ENCODE data around the gene ZNHIT6.
"Not testable (repeated sequence)": the region's sequence is repeated elsewhere in the genome, so short reads cannot be mapped to it uniquely, and the experiment has no call there.

Gene ZNHIT6, protein sequence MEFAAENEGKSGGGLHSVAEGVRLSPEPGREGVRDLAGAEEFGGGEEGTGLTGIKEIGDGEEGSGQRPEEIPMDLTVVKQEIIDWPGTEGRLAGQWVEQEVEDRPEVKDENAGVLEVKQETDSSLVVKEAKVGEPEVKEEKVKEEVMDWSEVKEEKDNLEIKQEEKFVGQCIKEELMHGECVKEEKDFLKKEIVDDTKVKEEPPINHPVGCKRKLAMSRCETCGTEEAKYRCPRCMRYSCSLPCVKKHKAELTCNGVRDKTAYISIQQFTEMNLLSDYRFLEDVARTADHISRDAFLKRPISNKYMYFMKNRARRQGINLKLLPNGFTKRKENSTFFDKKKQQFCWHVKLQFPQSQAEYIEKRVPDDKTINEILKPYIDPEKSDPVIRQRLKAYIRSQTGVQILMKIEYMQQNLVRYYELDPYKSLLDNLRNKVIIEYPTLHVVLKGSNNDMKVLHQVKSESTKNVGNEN

DNA sequence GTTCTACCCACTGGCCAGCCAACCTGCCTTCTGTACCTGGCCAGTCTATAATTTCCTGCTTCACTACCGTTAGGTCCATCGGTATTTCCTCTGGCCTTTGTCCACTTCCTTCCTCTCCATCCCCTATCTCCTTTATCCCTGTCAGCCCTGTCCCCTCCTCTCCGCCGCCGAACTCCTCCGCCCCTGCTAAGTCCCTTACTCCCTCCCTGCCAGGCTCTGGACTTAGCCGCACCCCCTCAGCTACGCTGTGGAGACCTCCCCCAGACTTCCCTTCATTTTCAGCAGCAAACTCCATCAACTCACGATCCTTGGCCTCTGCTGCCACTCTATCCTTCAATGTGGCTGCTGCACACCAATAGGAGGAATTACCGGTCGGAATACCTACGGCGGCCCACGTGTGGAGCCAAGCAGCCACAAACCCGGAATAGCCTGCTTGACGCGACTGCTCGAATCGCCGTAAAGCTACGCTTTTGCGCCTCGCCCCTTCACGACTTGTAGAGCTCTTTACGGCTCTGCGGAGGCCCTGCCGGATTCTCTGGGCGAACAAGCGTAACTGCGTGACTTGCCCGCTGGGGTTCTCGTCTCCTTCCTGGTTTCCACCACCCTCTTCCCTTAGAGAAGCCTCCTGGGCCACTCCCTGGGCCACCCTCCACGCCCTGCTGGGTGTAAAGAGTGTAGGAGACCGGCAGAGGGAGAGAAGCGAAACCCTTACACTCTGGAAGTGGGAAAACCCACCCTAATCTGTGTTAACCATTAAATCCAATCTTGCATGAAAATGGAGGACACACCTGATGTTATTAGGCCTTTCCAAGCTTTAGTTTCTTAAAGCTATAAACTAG, at the start of gene ZNHIT6:
TSS of gene ZNHIT6 (minus strand) at position 444 of the 839 bp plus-strand sequence. CDS start at position 295, 149 bp downstream.
- DNase-seq: peak; percentile 78 to 89

DNA sequence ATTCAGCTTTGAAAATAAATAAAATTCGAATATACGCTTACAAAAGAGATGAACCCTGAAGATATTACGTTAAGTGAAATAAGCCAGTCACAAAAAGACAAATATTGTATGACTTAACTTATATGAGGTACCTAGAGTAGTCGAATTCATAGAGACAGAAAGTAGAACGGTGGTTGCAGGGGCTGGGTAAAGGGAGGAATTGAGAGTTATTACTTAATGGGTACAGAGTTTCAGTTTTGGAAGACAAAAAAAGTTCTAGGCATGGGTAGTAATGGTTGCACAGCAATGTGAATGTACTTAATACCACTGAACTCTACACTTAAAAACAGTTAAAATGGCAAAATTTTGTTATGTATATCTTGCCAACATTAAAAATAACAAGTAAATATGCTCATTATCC, 48.6 kb upstream of the ZNHIT6 start:
- DNase-seq: no peak

DNA sequence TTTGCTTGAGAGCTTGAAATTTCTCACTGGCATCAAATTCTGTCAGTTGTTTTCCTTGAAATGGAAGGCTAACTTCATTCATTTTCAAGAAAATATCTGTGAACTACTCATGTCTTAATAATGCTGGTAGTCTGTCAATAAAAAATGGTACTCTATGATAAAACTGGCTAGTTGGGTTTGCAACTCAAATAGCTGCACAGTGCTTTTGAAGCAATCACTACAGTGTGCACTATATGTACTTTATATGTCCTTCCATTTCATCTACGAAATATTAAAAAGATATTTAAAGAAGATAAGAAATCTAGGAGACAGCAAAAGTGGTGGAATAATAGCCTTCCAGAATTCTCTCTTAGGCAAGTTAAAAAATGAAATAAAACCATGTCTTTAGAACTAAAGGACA, 39.9 kb upstream of the ZNHIT6 start:
- DNase-seq: no peak

DNA sequence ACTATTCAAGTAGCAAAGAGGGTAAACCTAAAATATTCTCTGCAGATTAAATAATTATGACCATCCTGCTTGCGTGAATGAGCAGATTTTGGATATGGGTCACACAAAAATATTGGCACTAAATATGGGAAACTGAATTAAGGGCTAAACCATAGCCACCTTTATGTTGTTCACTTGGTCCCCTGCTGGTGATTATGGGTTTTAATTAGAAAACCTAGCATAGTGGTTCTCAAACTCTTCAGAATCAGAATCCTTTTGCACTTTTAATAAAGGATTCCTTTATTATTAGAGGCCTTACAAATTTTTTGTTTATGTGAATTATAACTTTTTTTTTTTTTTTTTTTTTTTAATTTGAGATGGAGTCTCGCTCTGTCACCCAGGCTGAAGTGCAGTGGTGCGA, 38.5 kb upstream of the ZNHIT6 start:
- DNase-seq: no peak

DNA sequence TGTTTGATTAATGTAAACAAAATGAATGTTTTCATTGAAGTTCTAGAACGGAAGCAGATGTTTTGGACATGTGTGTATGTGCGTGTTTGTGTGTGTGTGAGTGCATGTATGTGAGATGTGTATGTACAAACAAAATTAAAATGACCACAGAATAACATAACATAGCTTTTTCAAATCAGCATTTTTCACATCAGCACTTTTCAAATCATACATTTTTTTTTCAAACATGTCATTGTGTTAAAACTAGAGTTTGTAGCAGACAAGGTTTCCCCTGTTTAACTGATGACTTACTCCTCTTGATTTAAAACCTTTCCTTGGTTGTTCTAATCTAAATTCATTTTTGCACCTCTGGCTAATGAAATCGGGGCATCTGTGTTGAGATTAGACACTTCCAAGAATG, 35.6 kb upstream of the ZNHIT6 start:
- no peak for DNase-seq

DNA sequence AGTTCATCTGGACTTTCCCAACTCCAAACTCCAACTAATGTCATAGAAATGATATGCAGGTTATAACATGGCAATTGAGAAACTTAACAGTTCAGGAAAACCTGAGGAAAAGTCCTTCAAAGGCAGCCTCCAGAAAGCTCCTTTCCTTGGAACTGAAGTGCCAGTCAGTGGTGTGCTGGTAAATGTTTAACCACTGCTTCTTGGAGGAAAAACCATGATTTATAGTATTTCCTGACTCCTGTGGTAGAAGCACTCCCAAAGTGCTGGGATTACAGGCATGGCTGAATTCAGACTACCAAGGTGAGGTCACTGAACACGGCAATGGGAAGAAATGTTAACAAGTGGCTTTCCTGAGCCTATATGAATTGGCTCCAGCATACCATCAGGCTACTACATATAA, 26.7 kb upstream of the ZNHIT6 start:
- DNase-seq: no peak

DNA sequence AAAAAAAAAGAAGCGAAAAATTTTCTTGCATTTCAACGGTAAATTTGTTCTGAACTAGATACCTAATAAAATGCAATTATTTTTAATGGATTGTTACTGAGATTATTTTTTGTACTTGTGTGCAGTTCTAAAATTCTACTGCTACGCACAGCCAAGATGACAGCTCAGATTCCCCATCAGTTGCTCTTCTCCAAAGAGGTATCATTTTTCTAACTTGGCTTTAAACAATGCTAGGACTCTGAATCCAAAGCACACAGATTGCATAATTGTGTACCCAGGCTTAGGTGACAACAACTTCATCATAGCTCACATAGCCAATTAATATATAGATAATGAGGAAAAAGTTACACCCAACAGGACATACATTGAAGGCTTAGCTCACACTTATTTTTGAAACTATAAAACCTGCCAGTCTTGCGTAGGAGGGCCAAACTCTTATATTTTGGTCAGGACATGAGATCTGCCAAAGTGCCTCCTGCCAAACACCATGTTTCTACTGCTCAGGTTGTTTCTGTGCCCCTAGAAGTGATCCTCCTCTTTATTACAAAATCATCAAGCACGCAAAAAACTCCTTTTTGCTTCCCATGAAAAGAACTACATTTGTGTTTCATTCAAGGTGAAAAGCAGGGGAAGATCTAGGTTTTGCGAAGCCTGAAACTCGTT, 10.6 kb upstream of the ZNHIT6 start:
- DNase-seq: no peak

DNA sequence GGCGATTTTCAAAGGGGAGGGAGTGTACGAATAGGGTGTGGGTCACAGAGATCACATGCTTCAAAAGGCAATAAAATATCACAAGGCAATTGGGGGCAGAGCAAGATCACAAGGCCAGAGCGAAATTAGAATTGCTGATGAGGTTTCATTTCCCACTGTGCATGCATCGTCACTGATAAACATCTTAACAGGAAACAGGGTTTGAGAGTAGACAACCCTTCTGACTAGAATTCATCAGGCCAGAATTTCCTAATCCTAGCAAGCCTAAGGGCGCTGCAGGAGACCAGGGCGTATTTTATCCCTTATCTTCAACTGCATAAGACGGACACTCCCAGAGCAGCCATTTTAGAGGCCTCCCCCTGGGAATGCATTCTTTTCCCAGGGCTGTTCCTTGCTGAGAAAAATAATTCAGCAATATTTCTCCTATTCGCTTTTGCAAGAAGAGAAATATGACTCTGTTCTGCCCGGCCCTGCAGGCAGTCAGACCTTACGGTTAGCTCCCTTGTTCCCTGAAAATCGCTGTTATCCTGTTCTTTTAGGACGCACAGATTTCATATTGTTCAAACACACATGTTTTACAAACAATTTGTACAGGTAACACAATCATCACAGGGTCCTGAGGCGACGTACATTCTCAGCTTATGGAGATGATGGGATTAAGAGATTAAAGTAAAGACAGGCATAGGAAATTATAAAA, 6.3 kb upstream of the ZNHIT6 start:
- DNase-seq: not testable (repeated sequence)

DNA sequence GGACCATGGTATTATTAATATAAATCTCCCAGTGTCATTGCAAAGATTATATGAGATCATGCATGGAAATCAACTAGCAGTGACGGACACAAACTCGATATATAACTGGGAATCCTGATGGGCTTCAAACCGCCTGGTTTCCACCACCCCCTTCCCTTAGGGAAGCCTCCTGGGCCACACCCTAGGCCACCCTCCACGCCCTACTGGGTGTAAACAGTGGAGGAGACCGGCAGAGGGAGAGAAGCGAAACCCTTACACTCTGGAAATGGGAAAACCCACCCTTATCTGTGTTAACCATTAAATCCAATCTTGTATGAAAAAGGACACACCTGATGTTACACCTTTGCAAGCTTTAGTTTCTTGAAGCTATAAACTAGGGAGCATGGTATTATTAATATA, 595 bp upstream of the ZNHIT6 start:
- no peak for DNase-seq

DNA sequence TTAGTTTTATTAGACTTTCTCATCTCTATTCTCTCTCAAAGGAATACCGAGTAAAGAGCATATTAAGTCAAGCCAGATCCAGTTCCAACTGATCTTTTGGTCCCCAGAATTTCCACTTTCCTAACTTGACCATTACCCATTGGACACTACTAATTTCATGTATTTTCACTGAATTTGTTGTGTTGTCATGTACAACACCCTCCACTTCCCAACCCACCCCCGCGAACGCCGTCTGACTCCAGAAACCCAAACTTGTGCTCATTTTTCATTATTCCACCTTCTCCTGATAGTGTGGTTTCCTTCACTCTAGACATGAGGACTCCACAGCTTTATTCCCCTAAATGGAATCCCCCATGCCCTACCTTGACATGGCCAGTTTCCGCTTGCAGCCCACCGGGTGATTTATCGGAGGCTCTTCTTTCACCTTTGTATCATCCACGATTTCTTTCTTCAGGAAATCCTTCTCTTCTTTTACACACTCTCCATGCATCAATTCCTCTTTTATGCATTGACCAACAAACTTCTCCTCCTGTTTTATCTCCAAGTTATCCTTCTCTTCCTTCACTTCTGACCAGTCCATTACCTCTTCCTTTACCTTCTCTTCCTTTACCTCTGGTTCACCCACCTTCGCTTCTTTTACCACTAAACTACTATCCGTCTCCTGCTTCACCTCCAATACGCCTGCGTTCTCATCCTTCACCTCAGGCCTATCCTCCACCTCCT, 805 bp downstream of the ZNHIT6 start:
- DNase-seq: no peak

DNA sequence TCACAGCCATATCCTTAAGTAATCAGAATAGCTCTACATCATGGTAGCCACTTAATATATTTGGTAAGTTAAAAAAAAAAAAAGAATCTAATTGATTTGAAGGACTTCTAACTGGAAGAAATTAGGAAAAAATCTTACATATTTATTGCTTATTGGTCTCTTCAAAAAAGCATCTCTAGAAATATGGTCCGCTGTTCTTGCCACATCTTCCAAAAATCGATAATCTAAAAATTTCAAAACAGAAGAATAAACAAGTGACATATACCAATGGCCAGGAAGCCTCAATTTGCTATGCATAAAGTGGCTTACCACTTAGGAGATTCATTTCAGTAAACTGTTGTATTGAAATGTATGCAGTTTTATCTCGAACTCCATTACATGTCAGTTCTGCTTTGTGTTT, 2.3 kb downstream of the ZNHIT6 start:
- DNase-seq: no peak

DNA sequence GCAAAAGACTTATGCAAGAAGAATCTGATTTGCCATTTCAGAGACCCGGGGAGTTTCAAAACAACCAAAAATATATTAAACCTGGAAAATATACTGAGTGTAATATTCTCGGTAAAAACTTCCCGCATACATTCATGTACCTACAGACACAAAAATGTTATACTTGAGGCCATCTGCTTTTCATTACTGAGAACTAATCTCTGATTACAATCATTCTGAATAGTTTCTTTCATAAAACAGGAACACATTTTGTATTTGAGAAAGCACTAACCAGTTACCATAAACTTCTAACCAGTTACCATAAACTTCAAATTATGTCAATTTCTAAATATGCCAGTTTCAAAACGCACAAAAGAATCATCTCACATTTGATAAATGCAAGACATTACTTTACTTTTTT, 7.8 kb downstream of the ZNHIT6 start:
- no peak for DNase-seq

DNA sequence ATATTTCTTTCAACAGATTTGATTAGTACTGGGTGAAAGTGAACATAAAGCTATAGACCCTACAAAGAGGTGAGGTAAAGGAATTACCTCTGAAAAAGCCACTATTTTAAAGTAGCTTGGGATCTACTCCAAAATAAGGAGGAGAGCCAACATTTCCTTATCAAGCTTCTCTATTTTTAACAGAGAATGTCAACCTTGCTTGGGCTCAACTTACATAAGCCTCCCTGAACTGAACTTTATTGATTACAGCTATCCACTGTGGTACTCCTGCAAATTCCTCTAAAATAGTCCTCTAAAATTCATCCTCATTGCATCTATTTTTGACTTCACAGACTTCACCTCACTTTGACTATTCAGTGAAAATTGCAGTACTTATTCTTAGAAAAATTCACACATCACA, 10.3 kb downstream of the ZNHIT6 start:
- no peak for DNase-seq

DNA sequence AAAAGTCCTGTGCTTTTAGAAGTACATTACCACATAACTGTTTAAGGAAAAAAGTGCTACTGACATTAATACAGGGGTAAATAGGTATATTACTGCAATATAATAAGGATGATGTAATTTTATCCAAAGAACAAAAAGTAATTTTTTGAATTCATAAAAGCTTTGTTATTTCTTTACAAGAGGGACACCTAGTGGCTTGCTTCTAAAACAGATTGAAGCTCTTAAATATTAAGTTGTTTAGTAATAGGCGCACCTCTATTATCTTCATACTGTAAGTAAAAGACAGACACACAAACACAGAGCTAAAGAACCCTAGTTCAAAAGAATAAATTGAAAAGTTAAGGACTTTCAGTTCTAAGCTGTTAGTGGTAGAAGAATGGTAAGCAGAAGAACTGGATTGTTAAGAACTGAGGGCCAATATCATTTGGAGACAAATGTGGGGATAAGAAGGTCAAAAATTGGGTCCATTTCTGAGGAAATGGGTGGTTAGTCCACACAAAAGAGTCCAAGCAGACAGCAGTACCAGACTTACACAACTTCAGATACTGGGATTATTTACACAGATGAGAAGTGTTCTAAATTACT, 15.4 kb downstream of the ZNHIT6 start:
- DNase-seq: peak in 1 of 2 donors; percentile 35

DNA sequence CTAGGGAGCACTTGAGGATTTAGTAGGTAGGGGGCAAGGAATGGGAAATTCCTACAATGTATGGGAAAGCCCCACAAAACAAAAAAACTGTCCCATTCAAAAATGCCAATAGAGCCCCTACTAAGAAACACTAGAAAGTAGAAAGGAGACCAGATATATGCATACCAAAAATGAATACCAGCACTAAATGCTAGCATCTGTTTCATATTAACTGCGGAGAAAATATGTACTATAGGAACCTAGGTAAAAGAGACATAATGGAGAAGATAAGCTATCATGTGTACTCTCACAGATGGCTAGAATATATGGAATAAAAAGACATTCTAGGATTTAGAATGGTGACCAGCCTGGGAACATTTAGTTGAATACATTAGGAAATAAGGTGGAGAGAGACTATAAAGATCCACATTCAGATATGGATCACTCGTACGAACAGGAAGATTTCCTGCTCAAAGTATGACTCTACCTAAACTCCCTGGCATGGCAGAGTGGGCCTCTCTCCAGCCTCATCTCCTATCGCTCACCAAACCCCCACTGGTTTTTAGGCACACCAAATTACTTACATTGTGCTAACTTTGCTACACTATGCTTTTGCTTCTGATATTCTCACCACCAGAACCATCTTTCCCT, 18.3 kb downstream of the ZNHIT6 start:
- DNase-seq: no peak

DNA sequence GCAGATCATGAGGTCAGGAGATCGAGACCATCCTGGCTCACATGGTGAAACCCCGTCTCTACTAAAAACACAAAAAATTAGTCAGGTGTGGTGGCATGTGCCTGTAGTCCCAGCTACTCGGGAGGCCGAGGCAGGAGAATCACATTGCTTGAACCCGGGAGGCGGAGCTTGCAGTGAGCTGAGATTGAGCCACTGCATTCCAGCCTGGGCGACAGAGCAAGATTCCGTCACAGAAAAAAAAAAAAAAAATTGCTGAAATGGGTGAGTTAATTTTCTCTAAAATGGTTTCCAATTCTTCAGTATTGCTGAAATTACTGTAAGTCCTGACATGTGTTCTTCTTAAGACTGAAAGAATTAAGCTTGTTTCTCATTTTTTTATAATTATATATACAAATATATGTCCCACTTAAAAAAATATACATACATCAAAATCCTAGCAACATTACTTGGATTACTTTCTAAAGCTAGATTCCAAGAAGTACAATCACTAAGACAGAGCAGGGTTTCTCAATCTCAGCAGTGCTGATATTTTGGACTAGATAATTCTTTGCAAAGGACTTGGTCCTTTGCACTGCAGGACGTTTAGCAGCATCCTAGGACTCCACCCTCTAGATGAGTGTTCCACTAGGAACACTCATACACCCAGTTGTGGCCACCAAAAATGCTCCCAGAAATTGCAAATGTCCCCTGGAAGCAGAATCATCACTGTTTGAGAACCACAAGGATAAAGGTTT, 24.8 kb downstream of the ZNHIT6 start:
- DNase-seq: no peak

DNA sequence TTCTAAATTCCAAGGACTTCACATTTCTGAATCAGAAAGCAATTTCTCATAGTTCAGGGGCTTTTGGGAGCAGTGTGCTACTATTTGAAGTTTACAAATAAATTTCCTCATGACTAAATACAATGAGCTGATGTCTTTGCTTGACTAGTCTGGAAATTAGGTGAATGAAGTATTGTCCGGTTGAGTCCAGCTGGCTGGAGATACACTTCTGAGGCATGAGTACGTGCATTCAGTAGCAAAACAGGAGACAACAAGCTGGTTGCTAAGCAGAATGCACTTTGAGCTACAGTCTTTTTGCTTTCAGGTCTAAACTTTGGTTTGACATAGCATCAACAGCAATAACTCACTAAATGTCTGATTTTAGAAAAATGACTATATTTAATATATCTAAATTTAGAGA, 27.1 kb downstream of the ZNHIT6 start:
- DNase-seq: peak; percentile 1 to 39

DNA sequence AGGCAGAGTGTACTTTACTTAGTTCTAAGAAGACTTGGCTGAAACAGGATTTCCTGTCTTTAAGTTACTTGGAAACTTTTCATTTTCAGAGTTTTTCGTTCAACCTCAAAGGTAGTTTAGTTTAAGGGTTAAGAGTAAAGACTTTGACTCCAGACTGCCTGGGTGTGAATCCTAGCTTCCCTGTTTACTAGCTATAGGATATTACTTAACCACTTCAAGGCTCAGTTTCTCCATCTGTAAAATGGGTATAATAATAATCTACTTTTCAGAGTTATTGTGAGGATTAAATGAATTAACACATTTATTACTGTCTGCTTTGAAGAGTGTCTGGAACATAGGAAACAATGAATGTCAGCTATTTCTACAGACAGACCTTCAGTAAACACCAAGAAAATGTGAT, 30.0 kb downstream of the ZNHIT6 start:
- no peak for DNase-seq

DNA sequence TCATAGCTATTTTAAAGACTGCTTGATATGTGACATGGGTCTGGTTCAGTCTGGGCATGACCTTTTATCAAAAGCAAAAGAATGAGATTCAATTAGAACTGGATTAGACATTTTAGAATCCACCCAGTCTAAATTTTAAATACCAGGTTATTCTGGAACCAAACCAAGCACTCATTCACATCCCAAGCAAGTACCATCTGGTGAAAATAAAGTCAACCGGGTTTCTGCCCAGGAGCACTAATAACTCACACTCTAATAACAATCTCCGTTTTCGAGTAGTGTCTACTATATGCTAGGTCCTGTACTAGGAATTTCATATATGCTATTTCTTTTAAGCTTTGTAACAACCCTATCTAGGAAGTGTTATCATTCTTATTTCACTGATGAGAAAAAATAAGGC, 30.6 kb downstream of the ZNHIT6 start:
- DNase-seq: no peak

DNA sequence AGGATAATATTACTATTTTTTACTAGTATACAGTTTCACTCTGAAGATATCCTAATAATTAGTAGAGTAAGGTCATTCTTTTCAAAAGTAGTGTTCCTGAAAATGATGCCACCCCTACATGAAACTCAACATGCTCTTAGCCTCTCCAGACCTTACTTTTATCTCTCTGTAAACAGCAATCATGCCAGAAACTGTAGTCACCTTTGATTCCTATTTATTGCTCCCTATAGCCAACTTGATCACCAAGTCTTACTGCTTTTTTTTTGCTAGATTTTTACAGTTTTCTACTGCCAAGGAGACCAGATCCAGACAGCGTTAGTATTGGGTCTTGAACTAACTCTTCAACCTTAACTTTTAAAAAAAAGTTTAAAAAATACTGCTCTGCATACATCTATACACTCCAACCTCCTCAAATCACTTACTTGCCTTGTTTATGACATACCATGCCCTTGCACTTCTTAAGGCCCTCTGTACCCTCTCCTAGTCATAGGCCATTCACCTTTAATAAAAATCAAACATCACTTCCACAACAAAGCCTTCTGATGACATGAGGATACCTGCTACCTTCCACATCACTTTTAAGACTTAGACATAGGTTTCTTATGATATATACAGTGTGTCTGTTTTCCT, 36.1 kb downstream of the ZNHIT6 start:
- DNase-seq: no peak
